HAP-1 (cell line): ENCODE results near the gene MAPKAPK2.
"Not testable (repeated sequence)": the region's sequence is repeated elsewhere in the genome, so short reads cannot be mapped to it uniquely, and the experiment has no call there.

Experiments
- DNase-seq, 2 experiments: peaks; one replicate each; pipeline ENCODE4 v3.0.0-alpha.2; 2016 to 2020; ENCODE audit warnings: low spot score in 2 of 2
- H3K27me3 ChIP-seq: fragments of 250-450 bp; sonication (Bioruptor Pico); 2 replicates; pipeline ENCODE4 v1.5.1; 2020; ENCODE audit warnings: low read depth, mild to moderate bottlenecking, moderate library complexity
- H3K36me3 ChIP-seq: fragments of 250-450 bp; sonication (Bioruptor Pico); replicated peaks from 2 replicates; pipeline ENCODE4 v1.5.1; 2020; ENCODE audit warnings: mild to moderate bottlenecking
- H3K4me1 ChIP-seq: fragments of 250-450 bp; sonication (Bioruptor Pico); 2 replicates; pipeline ENCODE4 v1.5.1; 2020; ENCODE audit warnings: mild to moderate bottlenecking
- H3K4me3 ChIP-seq: fragments of 250-450 bp; sonication (Bioruptor Pico); 2 replicates; pipeline ENCODE4 v1.5.1; 2020; ENCODE audit warnings: mild to moderate bottlenecking, moderate library complexity
- H3K9me3 ChIP-seq: fragments of 250-450 bp; sonication (Bioruptor Pico); 2 replicates; pipeline ENCODE4 v1.5.1; 2020; ENCODE audit warnings: mild to moderate bottlenecking, moderate library complexity
- in situ Hi-C: fragments of 300-500 bp; cut with MboI; formaldehyde crosslinking; loops from 3 replicates; pipeline ENCODE4 v1.14.3; 2020; ENCODE audit warnings: low sequenced_read_pairs, inconsistent platforms, mixed read lengths

MAPKAPK2 gene

DNA sequence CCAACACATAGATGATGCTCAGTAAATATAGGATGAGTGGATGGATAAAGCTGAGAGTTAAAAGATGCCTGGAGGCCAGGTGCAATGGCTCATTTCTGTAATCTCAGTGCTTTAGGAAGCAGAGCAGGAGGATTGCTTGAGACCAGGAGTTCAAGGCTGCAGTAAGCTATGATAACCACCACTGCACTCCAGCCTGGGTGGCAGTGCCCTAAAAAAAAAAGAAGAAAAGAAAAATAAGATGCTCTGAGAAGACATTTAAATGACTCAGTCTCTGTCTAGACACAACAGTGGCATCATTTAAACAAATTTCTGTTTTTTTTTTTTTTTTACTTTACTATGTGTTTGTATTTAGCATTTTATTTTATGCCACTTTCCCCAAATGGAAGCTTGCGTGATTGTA lies 60.6 kb downstream of the MAPKAPK2 start:
- no peaks in the 10 kb centered on the region for H3K9me3 ChIP-seq
- in situ Hi-C loops, result loop anchor here (10.0 to 25.0 kb wide), 2 partner anchors 60 to 742 kb away; partner anchors contain the start of gene CR1
- no peak overlapping the region for H3K4me3 ChIP-seq
- H3K4me1 ChIP-seq, result no peaks in the 10 kb centered on the region
- H3K27me3 ChIP-seq, result peaks cover 4% of the 10 kb centered on the region; the same call in 1 of the 2 replicates
- DNase-seq, result no peak
- H3K36me3 ChIP-seq, result no peaks in the 10 kb centered on the region

DNA sequence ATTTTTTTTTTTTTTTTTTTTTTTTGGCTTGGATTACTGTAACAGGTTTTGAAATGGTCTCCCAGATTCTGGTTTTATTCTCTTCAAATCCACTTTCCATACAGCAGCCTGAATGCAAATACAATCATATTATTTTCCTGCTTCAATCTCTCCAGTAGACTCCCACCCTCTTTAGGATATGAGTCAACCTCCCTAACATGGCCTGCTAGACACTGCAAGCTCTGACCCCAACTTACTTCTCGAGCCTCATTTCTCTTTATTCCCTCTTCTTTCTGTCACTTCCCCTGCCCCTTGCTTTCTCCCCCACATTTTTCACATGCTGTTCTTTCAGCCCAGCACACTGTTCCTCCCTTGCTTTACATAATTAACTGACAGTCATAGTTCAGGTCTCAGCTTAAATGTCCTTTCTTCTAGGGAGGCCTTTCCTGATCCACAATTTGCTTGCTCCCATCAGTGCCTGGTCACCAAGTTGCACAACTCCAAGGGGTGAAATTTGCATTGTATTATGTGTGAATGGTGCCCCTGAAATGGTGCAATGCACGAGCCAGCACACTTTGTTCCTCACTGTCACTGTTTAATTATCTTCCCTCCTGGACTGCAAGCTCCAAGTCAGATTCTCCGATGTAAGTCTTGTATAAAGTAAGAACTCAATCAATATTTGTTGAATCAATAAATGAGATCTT lies 63.8 kb downstream of the MAPKAPK2 start:
- Histone ChIP-seq H3K9me3 (no peaks in the 10 kb centered on the region), H3K36me3 (no peaks in the 10 kb centered on the region), H3K4me1 (no peaks in the 10 kb centered on the region), H3K4me3 (no peak overlapping the region), H3K27me3 (peaks cover 10% of the 10 kb centered on the region; the same call in 1 of the 2 replicates)
- DNase-seq, result no peak
- in situ Hi-C loops, result loop anchor here (10.0 to 25.0 kb wide), 2 partner anchors 56 to 739 kb away; partner anchors contain the start of gene CR1

DNA sequence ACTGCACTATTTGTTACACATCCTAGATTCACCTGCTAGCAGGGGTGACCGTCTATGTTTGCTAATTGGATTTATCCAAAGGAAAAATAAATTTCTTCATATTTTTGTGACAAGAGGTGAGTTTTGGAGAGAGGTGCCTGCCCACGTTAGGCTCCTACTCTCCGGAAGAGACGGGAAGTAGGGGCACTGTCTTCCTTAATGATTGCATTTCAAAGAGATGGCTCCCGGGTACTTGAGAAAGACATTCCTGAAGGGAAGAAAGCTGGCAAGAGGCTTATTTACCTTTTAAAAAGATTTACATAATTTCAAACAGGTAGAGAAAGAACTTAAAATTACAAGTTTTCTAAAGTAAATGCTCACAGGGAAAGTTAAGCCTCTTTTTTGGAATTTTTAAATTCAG lies 67.2 kb downstream of the MAPKAPK2 start:
- DNase-seq, result no peak
- Histone ChIP-seq H3K36me3 (no peaks in the 10 kb centered on the region), H3K4me1 (no peaks in the 10 kb centered on the region), H3K4me3 (no peak overlapping the region), H3K27me3 (peaks cover 13% of the 10 kb centered on the region; the same call in 1 of the 2 replicates), H3K9me3 (no peaks in the 10 kb centered on the region)
- in situ Hi-C loops, result no loop called here

DNA sequence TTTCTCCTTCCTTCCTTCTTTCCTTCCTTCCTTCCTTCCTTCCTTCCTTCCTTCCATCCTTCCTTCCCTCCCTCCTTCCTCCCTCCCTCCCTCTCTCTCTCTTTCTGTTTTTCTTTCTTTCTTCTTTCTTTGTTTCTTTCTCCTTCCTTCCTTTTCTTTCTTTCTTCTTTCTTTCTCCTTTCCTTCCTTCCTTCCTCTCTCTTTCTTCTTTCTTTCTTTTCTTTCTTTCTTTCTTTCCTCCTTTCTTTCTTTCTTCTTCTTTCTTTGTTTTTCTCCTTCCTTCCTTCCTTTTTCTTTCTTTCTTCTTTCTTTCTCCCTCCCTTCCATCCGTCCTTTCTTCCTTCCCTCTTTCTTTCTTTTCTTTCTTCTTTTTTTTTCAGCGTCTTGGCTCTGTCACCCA lies 67.8 kb downstream of the MAPKAPK2 start:
- in situ Hi-C loops, result no loop called here
- Histone ChIP-seq H3K4me3 (no peak overlapping the region), H3K36me3 (no peaks in the 10 kb centered on the region), H3K27me3 (peaks cover 15% of the 10 kb centered on the region; the same call in 1 of the 2 replicates), H3K9me3 (no peaks in the 10 kb centered on the region), H3K4me1 (no peaks in the 10 kb centered on the region)
- DNase-seq, result no peak

DNA sequence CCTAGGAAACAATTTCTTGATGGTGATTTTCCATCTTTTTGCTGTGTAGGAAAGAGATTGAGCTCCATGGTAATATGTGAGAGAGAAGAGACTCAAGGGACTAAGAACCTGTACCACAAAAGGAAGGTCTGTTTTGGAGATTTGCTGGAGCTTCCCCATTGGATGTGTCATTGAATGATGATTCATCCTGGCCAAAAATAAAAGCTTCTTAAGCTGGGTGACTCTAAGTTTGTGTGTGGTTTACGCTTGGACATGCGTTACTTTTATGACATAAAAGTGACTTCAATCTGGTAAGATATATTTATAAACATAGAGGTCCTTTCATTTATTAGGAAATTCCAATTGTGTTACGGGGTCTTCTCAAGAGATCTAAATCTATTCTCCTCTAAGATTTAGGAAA lies 68.4 kb downstream of the MAPKAPK2 start:
- Histone ChIP-seq H3K27me3 (peaks cover 18% of the 10 kb centered on the region; the same call in 1 of the 2 replicates), H3K4me3 (no peak overlapping the region)
- in situ Hi-C loops, result no loop called here

DNA sequence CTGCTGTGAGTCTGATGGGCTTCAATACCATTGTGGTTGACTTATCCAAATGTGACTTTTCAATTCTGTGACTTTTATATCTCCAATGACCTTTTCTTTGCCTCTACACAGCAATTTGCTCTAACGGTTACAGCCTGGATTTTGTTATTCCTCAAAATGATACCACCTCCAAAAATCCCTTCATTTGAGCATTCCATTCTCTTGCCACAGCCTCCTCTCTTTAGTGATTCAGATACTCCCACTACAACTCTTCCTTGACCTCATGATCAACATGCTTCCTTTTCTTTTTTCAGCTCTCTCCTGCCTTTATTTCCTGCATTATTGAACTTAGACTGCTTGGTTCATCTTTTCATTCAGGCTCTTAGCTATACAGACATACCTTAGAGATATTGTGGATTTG lies 69.3 kb downstream of the MAPKAPK2 start:
- DNase-seq, result no peak
- peaks cover 18% of the 10 kb centered on the region; the same call in 1 of the 2 replicates for H3K27me3 ChIP-seq
- in situ Hi-C loops, result no loop called here
- no peaks in the 10 kb centered on the region for H3K9me3 ChIP-seq
- no peaks in the 10 kb centered on the region for H3K36me3 ChIP-seq
- H3K4me1 ChIP-seq, result no peaks in the 10 kb centered on the region
- H3K4me3 ChIP-seq, result no peak overlapping the region

More for the DNA sequence above, 68.4 kb downstream of the MAPKAPK2 start:
- no peaks in the 10 kb centered on the region for H3K4me1 ChIP-seq
- H3K9me3 ChIP-seq, result no peaks in the 10 kb centered on the region
- H3K36me3 ChIP-seq, result no peaks in the 10 kb centered on the region
- no peak for DNase-seq

DNA sequence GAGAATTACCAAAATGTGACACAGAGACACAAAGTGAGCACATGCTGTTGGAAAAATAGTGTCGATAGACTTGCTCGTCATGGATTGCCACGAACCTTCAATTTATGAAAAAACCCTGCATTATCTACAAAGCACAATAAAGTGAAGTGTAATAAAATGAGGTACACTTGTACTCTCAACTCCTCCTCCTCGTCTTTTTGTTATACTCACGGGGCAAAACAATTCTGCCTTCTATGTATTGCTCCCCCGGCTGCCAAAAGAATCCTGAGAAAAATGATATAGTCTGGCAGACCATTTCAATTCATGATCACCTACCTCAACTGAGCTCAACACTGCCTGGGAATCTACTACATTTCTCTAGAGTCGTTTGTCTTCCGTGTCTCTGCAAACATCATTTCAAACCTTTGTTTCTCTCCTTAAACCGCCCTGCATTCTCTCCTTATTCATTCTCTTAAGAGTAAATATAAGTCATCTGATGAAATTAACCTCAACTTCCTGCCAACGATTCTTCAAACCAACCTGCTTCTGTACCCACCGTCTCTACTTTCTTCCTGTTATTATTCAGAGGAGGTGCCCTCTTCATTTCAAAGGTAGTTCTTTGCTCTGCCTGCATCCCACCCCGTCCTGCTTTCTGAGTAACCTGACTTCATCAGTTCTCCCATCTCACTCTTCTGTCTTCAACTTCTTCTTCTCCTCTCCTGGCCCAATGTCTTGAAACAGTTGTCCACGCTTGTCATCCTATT lies 73.0 kb downstream of the MAPKAPK2 start:
- no peak for DNase-seq
- Histone ChIP-seq H3K4me3 (no peak overlapping the region), H3K27me3 (peaks cover 8% of the 10 kb centered on the region; the same call in 1 of the 2 replicates), H3K36me3 (no peaks in the 10 kb centered on the region), H3K4me1 (no peaks in the 10 kb centered on the region), H3K9me3 (no peaks in the 10 kb centered on the region)
- in situ Hi-C loops, result no loop called here

DNA sequence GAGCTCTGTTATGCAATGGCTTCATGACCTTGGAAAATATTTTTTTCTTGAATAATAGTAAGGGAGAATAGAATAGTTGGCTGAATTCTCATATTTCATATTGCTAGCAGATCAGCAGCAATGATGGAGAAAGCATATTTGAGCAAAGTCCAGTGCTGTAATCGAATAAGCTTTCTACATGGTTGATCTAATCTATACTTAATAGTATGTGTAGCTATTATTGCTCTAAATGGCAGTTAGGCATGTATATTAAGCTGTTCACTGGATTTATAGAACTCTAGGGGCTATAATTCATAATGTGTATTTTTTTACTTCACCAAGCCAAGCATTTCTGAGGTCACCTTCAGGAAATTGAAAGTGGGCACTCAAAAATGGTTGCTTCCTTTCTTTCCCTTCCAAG lies 75.9 kb downstream of the MAPKAPK2 start:
- in situ Hi-C loops, result no loop called here
- no peaks in the 10 kb centered on the region for H3K9me3 ChIP-seq
- no peak for DNase-seq
- H3K4me1 ChIP-seq, result no peaks in the 10 kb centered on the region
- peaks cover 8% of the 10 kb centered on the region; the same call in 1 of the 2 replicates for H3K27me3 ChIP-seq
- no peaks in the 10 kb centered on the region for H3K36me3 ChIP-seq
- no peak overlapping the region for H3K4me3 ChIP-seq

DNA sequence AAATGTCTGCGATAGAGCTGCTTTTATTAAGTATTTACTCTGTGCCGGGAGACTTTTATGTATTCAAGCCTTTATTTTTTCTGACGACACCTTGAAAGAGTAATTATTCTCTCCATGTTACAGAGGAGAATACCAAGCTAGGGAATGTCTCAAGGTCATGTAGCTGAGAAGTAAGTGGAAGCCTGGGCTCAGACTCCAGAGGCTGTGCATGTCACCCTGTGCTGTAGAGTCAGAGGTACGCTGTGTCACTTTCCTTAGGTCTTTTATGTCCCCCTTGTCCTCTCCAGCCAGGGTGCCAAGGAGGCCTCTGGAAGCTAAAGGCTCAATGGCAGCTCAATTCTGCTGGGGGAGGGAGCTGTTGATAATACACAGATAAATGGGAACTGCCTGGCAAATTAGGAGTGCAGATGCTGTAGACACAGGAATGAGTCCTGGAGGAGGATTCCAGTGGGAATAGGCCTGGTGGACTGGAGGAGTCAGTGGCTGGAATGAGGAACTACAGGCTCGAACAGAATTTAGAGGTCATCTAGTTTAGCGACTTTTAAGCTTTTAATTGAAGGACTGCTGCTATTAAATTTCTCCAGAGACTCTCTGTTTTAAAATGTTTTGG lies 76.6 kb downstream of the MAPKAPK2 start:
- DNase-seq, result no peak

DNA sequence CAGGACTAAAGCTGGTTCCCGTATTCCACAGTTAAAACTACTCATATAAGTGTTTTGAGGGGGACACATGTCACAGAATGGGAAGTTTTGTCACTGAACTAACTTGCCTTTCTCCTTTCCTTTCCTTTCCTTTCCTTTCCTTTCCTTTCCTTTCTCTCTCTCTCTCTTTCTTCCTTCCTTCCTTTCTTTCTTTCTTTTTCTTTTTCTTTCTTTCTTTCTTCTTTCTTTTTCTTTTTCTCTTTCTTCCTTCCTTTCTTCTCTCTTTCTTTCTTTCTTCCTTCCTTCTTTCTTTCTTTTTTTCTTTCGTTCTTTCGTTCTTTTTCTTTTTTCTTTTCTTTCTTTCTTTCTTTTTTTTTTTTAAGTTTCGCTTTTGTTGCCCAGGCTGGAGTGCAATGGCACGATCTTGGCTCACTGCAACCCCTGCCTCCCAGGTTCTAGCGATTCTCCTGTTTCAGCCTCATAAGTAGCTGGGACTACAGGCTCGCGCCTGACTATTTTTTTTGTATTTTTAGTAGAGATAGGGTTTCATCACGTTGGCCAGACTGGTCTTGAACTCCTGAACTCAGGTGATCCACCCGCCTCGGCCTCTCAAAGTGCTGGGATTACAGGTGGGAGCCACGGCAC lies 78.1 kb downstream of the MAPKAPK2 start:
- H3K4me1 ChIP-seq, H3K36me3 ChIP-seq, in situ Hi-C loops, H3K9me3 ChIP-seq, H3K27me3 ChIP-seq, H3K4me3 ChIP-seq, DNase-seq: not testable (repeated sequence)

More for the DNA sequence above, 76.6 kb downstream of the MAPKAPK2 start:
- Histone ChIP-seq H3K9me3 (no peaks in the 10 kb centered on the region), H3K27me3 (peaks cover 5% of the 10 kb centered on the region; the same call in 1 of the 2 replicates), H3K4me3 (no peak overlapping the region), H3K36me3 (no peaks in the 10 kb centered on the region), H3K4me1 (no peaks in the 10 kb centered on the region)
- in situ Hi-C loops, result no loop called here

DNA sequence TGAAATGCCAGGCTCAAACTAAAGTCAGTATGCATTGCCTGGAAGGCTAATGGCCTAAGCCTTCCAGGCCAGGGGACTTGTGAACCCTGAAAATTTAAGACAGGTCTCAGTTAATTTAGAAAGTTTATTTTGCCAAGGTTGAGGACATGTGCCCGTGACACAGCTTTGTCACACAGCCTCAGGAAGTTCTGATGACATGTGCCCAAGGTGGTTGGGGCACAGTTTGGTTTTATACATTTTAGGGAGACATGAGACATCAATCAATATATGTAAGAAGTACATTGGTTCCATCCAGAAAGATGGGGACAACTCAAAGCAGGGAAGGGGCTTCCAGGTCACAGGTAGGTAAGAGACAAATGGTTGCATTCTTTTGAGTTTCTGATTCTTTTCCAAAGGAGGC lies 81.1 kb downstream of the MAPKAPK2 start:
- H3K36me3 ChIP-seq, in situ Hi-C loops, H3K9me3 ChIP-seq, H3K27me3 ChIP-seq, DNase-seq, H3K4me1 ChIP-seq, H3K4me3 ChIP-seq: not testable (repeated sequence)

DNA sequence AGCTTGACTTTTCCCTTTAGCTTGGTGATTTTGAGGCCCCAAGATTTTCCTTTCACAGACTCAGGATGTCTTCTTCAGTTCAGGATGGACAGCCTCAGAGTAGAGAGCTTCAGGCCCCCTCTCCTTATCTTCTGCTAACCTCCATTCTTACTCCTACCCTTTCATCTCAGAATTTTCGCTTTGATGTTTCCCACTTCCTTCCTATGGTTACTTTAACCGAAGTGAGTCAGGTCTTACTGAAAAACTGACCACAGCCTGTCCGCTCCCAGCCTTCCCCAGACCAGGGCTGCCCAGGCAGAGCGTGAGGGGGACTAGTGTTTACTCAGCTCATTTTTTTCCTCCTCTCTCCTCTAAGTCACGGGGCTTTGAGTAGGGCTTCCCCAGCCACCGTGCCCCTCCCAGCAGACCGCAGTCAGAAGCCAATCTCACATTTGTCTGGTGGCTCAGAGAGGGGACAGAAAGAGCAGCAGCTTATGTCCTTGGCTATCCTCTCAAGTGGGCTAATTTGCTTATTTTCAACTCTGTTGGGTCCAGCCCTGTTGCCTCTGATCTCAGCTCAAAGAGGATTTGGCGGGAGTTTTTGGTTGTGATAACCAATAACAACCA lies 81.6 kb downstream of the MAPKAPK2 start:
- H3K36me3 ChIP-seq, result no peaks in the 10 kb centered on the region
- in situ Hi-C loops, result no loop called here
- DNase-seq, result no peak
- H3K4me3 ChIP-seq, result no peak overlapping the region
- peaks cover 5% of the 10 kb centered on the region; the same call in 1 of the 2 replicates for H3K27me3 ChIP-seq
- H3K9me3 ChIP-seq, result no peaks in the 10 kb centered on the region
- H3K4me1 ChIP-seq, result no peaks in the 10 kb centered on the region
